ENCODE data around the gene SYTL3.
"Not testable (repeated sequence)": the region's sequence is repeated elsewhere in the genome, so short reads cannot be mapped to it uniquely, and the experiment has no call there.

Gene SYTL3

DNA sequence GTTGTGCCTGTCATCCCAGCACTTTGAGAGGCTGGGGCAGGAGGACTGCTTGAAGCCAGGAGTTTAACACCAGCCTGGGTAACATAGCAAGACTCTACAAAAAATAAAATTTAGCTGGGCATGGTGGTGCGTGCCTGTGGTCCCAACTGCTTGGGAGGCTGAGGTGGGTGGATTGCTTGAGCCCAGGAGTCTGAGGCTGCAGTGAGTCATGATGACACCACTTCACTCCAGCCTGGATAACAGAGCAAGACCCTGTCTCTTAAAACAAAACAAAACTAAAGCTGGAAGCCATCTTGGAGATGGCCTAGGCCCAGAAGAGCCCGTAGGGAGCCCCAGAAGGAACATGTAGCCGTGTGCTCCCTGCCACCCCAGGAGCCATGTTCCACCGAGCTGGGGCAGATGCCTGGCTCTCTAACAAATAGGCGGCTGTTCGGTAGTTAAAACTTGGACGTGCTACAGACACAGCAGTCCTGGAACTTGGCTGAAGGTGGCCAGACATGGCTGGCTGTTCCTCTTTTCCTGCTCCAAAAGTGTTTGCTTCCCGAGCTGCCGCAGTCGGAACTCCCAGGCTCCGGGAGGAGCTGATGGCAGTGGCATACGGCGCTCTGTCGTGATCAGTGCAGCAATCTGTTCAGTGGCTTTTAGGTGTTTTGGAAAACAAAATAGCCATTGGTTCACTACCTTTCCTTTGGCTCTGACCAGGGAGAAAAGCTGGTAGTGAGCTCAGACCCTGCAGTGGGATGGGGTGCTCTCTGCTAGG lies 42.3 kb upstream of the SYTL3 start:
- no peak overlapping the region for H3K27ac ChIP-seq
- TF ChIP-seq CTCF (conservative IDR thresholded peaks at IDR 0.05), result no peak

DNA sequence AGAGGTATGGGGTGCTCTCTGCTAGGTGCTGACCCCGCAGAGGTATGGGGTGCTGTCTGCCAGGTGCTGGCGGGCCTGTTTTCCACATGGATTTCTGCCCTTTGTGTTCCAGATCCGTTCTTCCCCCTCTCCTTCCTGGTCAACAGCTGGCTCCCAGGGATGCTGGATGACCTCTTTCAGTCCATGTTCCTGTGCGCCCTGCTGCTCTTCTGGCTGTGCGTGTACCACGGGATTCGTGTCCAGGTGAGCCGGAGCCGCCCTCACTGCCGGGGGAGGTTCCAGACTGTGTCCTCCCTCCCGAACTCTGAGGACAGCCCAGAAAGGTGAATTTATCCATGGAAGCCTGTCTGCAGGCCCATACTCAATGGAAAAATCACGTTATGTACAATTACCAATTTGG lies 41.6 kb upstream of the SYTL3 start:
- H3K27ac ChIP-seq, result no peak overlapping the region
- no peak for TF ChIP-seq CTCF (conservative IDR thresholded peaks at IDR 0.05)

- H3K27ac ChIP-seq, result no peak overlapping the region
- TF ChIP-seq CTCF (conservative IDR thresholded peaks at IDR 0.05), result no peak
Measured at GRCh38 chr6:158609455-158610155, 40.2 kb upstream of the SYTL3 start.

DNA sequence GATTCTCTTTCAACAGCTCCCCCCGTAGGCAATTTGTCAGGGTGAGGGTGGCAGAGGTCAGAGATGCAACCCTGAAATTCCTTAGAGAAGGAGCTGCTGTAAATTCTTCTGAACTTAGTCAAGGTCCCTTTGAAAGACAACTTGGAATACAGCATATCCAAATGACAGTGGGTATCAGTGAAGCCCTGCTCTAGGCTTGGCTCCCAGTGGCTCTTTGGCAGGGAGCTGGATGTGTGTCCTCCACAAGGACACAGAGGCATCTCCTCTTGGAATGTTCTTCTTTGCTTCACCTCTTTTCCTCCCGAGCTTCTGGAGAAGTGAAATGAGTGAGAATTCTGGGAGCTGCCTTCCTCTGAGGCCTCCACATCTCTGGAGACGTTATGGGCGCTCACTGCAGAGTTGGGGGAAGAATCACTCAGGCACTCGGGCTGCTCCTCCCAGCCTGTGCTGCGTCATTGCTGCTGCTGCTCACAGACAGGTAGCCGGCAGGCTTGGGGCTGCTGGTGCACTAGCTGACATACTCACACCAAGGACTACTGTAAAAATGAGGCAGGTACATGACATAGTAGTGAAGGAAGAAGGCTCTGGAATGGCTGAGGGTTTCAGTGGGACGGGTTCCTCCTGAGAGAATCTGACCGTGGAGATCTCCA lies 39.4 kb upstream of the SYTL3 start:
- H3K27ac ChIP-seq, result no peak overlapping the region
- TF ChIP-seq CTCF (conservative IDR thresholded peaks at IDR 0.05), result no peak

DNA sequence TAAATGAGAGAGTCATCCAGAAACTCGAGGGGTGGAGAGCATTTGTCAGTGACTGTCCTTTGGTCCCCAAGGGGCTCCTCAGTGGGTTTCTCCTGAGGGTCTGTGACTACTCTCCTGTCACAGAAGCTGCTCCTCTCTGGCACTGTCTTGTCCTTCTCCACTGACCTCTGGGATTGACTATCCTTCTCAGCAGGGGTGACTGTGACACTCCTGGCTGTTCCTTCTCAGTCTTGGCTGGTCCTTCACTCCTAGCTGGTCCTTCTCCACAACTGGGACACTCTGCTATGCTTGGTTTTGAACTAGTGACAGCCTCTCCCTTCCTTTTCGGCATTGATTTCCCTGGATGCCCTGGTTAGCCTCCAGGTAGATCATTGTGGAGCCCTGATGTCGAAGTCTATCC lies 38.8 kb upstream of the SYTL3 start:
- TF ChIP-seq CTCF (conservative IDR thresholded peaks at IDR 0.05), result no peak
- H3K27ac ChIP-seq, result no peak overlapping the region

DNA sequence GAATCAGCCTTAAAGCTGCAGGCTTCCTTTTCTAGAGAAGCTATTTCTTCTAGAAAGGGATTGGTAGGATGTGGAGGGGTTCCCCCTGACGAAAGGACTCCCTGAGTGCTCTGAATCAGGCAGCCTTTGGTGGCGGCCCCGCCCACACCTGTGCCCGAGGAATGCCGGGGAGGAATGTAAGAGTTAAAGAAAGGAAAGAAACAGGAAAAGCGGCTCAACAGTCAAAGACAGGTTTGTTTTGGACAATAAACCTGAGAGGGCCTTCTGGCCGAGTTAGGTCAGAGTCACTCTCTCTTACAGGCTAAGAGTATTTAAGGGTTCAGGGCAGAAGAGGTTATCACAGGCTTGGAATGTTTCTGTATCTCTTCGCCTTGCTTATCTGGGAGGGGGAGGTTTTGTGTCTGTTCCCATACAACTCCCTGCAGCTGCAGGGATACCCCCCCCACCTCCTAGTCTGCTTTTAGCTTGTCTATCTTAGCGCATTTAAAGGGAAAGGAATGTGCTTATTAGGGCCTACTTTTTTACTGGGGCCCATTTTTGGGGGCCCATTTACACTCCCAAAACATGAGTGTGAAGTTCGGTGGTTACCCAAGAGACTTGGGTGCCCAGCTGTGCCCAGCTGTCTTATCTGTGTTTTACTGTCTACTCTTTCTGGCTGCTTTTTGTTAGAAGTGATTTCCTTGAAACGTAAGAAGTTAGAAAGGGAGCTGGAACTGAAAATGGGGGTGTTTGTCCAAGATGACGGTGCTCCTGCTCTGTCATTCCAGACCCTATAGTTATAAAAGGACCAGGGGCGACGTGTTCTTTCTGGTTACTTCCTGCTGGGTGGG lies 38.1 kb upstream of the SYTL3 start:
- H3K27ac ChIP-seq, result no peak overlapping the region
- TF ChIP-seq CTCF (conservative IDR thresholded peaks at IDR 0.05), result no peak

- H3K27ac ChIP-seq, result not testable (repeated sequence)
Measured at GRCh38 chr6:158614606-158615005, 35.2 kb upstream of the SYTL3 start.

GRCh38 chr6:158618289-158618688 lies 31.6 kb upstream of the SYTL3 start:
- H3K27ac ChIP-seq, result not testable (repeated sequence)
